Endodermal cell (in vitro differentiated cells): Measurements from ENCODE around the gene RHBG. TPM values are rescaled to one million over a fixed set of nuclear protein-coding genes. Genes with fewer than 3 reads are reported as not detected.

ENCODE experiments used
- DNase-seq: peaks from one replicate; pipeline ENCODE4 v3.0.0-alpha.2; 2017
- H3K27ac ChIP-seq: 2 replicates; pipeline ENCODE4 v1.5.1; 2013; ENCODE audit warnings: mild to moderate bottlenecking, low read depth, low read length, moderate library complexity
- H3K27me3 ChIP-seq: 2 replicates; pipeline ENCODE4 v1.6.1; 2013; ENCODE audit warnings: mild to moderate bottlenecking, low read length, moderate library complexity; ENCODE audit not compliant: insufficient read depth, control insufficient read depth, poor library complexity, severe bottlenecking
- H3K36me3 ChIP-seq: 2 replicates; pipeline ENCODE4 v1.7.0; 2013; ENCODE audit warnings: mild to moderate bottlenecking, low read length, moderate library complexity; ENCODE audit not compliant: control insufficient read depth, insufficient read depth
- H3K4me1 ChIP-seq: one replicate; pipeline ENCODE4 v1.7.0; 2013; ENCODE audit warnings: low read length; ENCODE audit not compliant: control insufficient read depth, insufficient read depth
- H3K4me3 ChIP-seq: 2 replicates; pipeline ENCODE4 v1.5.1; 2013; ENCODE audit warnings: mild to moderate bottlenecking, low read length, moderate library complexity
- H3K9ac ChIP-seq: 2 replicates; pipeline ENCODE4 v1.6.1; 2013; ENCODE audit warnings: mild to moderate bottlenecking, low read length, moderate library complexity; ENCODE audit not compliant: poor library complexity, severe bottlenecking; ENCODE audit errors: extremely low read depth
- H3K9me3 ChIP-seq: 2 replicates; pipeline ENCODE4 v1.6.1; 2013; ENCODE audit warnings: mild to moderate bottlenecking, low read length, moderate library complexity; ENCODE audit not compliant: control insufficient read depth
- H3K27ac Mint-ChIP-seq: 2 replicates; pipeline ENCODE4 v1.8.0; 2020; ENCODE audit warnings: mixed read lengths
- H3K27me3 Mint-ChIP-seq: 2 replicates; pipeline ENCODE4 v1.8.0; 2021; ENCODE audit warnings: mild to moderate bottlenecking, mixed read lengths; ENCODE audit not compliant: insufficient read depth
- H3K36me3 Mint-ChIP-seq: 2 replicates; pipeline ENCODE4 v1.8.0; 2020; ENCODE audit warnings: low read depth, mixed read lengths
- H3K4me1 Mint-ChIP-seq: 2 replicates; pipeline ENCODE4 v1.8.0; 2020; ENCODE audit warnings: mixed read lengths
- H3K4me3 Mint-ChIP-seq: 2 replicates; pipeline ENCODE4 v1.8.0; 2020; ENCODE audit warnings: mild to moderate bottlenecking, moderate library complexity, mixed read lengths
- H3K9me3 Mint-ChIP-seq: 2 replicates; pipeline ENCODE4 v1.8.0; 2020; ENCODE audit warnings: mild to moderate bottlenecking, mixed read lengths
- CTCF ChIP-seq: fragments of 200-600 bp; sonication (generic); conservative IDR thresholded peaks from 2 replicates; pipeline ENCODE4 v1.5.0; 2021; ENCODE audit warnings: antibody characterized with exemption, mild to moderate bottlenecking
- WGBS, 2 experiments: methylation state at CpG; one replicate each; pipeline versions ENCODE4 v1.1.5 to v1.1.7; 2013; ENCODE audit warnings: missing lambda C conversion rate in 2 of 2, mixed read lengths in 1 of 2; ENCODE audit not compliant: insufficient coverage in 1 of 2, insufficient read length in 1 of 2; 5-methylcytosine and 5-hydroxymethylcytosine counted together
- total RNA-seq, 2 donors: library from RNA; stranded (reverse); fragmentation: NEBNext Ultra II Directional in 1 of 2; extraction: Animal tissue kit (Norgen Biotek cat#: 25700) in 1 of 2; gene quantifications; 2 replicates in 1 of 2; 3 replicates in 1 of 2; pipeline ENCODE4 v1.2.1, GENCODE V29; 2021

Gene RHBG
- total RNA-seq, 2 donors from 2014 or later, result 3.9 to 4.0 TPM

DNA sequence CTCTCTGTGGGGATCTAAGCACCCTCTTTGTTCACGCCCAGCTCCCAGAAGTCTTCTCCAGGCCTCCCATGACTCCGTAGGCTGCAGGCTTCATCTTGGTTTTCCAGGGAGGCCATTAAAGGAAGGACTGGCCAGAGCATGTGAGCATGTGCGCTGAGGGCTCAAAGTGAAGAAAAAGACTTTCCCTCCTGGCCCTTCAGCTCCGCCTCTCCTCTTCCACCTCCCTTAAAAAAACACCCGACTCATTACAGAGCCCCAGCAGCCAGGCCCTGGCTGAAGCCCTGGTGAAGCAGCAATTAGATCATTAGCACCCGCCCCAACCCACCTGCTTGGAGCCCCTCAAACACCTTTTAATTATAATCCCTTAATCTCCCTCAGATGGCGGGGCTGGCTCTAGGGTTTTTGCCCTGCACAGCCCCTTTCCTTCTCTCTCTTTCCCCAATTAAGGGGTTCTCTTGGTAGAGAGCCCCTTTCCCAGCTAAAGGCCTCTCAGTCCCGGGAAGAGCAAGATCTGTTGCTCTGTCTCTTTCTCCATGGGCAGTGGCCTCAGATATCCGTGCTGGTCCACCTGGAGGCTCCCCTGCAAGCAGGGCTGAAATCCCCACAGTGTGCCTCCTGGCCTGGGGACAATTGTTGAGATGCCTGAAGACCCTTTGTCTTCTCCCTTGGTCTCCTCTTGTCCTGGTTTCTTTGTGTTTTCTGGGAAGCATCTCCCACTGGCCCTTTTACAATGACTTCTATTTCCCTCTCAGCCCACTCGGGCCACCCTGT lies 30.5 kb downstream of the RHBG start:
- peak overlapping the region; percentile 16 for H3K27ac Mint-ChIP-seq

DNA sequence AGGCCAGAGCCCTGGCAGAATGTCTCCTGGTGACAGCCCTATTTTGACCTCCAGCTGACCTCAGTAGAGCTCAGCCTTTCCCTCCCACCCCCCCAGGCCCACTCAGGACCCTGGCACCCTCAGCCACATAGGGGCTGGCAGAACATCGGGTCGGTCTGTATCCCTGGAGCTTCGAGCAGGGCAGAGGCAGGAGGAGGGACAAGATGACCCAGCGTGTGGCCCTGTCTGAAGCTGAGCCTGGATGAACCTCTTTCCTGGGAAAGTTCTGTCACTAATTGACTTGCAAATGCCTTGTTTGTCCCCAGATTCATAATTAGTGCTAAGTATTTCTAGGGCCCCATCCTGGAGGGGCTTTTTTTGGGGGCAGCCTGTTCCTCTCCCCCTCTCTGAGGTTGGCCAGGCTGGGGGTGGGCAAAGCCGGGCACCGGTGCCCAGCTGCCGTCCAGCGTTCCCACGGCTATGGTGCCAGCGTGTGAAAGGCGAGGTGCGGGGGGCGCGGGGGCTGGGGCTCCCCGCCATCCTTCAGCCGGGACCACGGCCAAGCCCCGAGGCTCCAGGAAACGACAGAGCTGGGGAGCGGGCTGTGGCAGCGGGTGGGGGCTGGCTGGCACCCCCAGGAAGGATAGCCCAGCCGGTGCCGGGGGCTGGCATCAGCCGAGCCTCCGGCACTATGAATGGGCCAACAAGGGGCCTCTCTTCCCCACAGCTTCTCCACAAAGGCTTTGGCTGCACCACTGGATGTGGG lies 31.4 kb downstream of the RHBG start:
- peak; percentile 75 for DNase-seq
- H3K27me3 Mint-ChIP-seq, result peaks cover 15% of the 10 kb centered on the region
- Histone ChIP-seq H3K4me1 (no peaks in the 10 kb centered on the region), H3K36me3 (no peaks in the 10 kb centered on the region), H3K4me3 (no peak overlapping the region), H3K27me3 (no peaks in the 10 kb centered on the region), H3K9me3 (no peaks in the 10 kb centered on the region), H3K9ac (no peak overlapping the region), H3K27ac (no peak overlapping the region)
- H3K36me3 Mint-ChIP-seq, result peaks cover 2% of the 10 kb centered on the region
- WGBS, 2 experiments, result 50 to 82% methylated on average over 4 to 25 of the region's 25 CpGs
- peak overlapping the region; percentile 16 for H3K27ac Mint-ChIP-seq
- TF ChIP-seq CTCF, result no peak
- H3K4me3 Mint-ChIP-seq, result no peak overlapping the region
- H3K9me3 Mint-ChIP-seq, result no peaks in the 10 kb centered on the region
- H3K4me1 Mint-ChIP-seq, result peaks cover 18% of the 10 kb centered on the region

More for the DNA sequence above, 30.5 kb downstream of the RHBG start:
- no peaks in the 10 kb centered on the region for H3K36me3 ChIP-seq
- Mint-ChIP-seq H3K36me3 (peaks cover 2% of the 10 kb centered on the region), H3K4me1 (peaks cover 18% of the 10 kb centered on the region), H3K4me3 (no peak overlapping the region), H3K9me3 (no peaks in the 10 kb centered on the region), H3K27me3 (peaks cover 20% of the 10 kb centered on the region)
- no peaks in the 10 kb centered on the region for H3K9me3 ChIP-seq
- TF ChIP-seq CTCF, result no peak
- peak; percentile 78 for DNase-seq
- H3K27ac ChIP-seq, result peak overlapping the region; percentile 11
- 66 to 67% methylated on average over 8 to 10 of the region's 10 CpGs for WGBS, 2 experiments
- H3K4me3 ChIP-seq, result no peak overlapping the region
- no peaks in the 10 kb centered on the region for H3K4me1 ChIP-seq
- H3K27me3 ChIP-seq, result peaks cover 5% of the 10 kb centered on the region
- no peak overlapping the region for H3K9ac ChIP-seq

DNA sequence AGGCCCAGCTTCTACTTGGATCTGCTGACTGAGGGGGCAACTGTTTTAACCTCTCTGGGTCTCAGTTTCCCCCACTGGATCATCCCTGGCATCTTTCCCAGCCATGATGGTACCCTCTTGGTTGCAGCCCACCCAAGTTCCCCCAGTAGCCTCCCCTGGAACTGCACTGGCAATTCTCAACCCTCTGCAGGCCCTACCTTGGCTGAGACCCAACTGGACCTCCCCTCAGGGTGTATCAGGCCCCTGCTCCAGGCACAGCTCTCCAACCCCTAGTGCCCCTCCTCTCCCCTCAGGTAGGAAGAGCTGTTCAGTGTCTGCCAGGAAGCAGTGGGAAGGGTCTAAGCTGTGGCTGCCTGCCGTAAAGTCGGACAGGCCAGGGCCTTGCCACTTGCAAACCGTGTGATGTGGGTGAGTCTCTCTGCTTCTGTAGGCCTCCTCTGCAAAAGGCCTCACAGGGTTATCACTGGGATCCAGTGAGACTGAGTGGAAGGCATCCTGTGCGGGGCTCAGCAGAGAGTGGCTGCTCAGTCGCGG lies 32.1 kb downstream of the RHBG start:
- no peaks in the 10 kb centered on the region for H3K4me1 ChIP-seq
- Mint-ChIP-seq H3K9me3 (no peaks in the 10 kb centered on the region), H3K36me3 (peaks cover 2% of the 10 kb centered on the region), H3K27ac (no peak overlapping the region), H3K4me3 (no peak overlapping the region), H3K27me3 (peaks cover 20% of the 10 kb centered on the region), H3K4me1 (peaks cover 18% of the 10 kb centered on the region)
- H3K9me3 ChIP-seq, result no peaks in the 10 kb centered on the region
- H3K36me3 ChIP-seq, result no peaks in the 10 kb centered on the region
- TF ChIP-seq CTCF, result no peak
- no peak overlapping the region for H3K4me3 ChIP-seq
- no peak for DNase-seq
- no peak overlapping the region for H3K27ac ChIP-seq
- peaks cover 4% of the 10 kb centered on the region for H3K27me3 ChIP-seq
- WGBS, 2 experiments, result 41 to 75% methylated on average over 3 to 6 of the region's 6 CpGs
- H3K9ac ChIP-seq, result no peak overlapping the region
